ENCODE measurements around the gene CREB3L2. TPM values are rescaled to one million over a fixed set of nuclear protein-coding genes. Genes with fewer than 3 reads are reported as not detected.

Gene CREB3L2
- total and polyA plus RNA-seq, 2 donors (not counting 1 experiment from before 2014, with no cell fraction given), result 13.8 to 25.1 TPM

GRCh38 chr7:137923380-137923779 lies 78.5 kb downstream of the CREB3L2 start:
- POLR2A ChIA-PET, result no interaction called here
- Histone ChIP-seq H4K20me1 (ENCODE audit: control insufficient read depth, insufficient read depth, low read length, poor library complexity, severe bottlenecking) (peaks cover 4% of the 10 kb centered on the region), H3K4me3 (ENCODE audit: control extremely low read depth in 1 of 5, extremely low read depth in 1 of 5, insufficient read depth in 1 of 5, low read depth in 2 of 5, low read length in 4 of 5) (no peak overlapping the region), H3K79me2 (ENCODE audit: control insufficient read depth, insufficient read depth, low read length) (peaks cover 25% of the 10 kb centered on the region), H2AFZ (ENCODE audit: insufficient read depth, low read depth, low read length, poor library complexity, severe bottlenecking) (no peak overlapping the region), H3K9ac (ENCODE audit: low read length) (no peak overlapping the region), H3K36me3 (replicated peaks in 1 of 2; ENCODE audit: control extremely low read depth in 1 of 2, control insufficient read depth in 1 of 2, extremely low read depth in 1 of 2, insufficient read depth in 2 of 2, low read length in 1 of 2) (peaks cover 7 to 21% of the 10 kb centered on the region in 2 experiments), H3K27ac (ENCODE audit: low read length in 2 of 2) (no peak overlapping the region), H3K4me2 (replicated peaks; ENCODE audit: low read depth, low read length, poor library complexity, severe bottlenecking) (no peak overlapping the region), H3K9me3 (ENCODE audit: control extremely low read depth in 1 of 3, control insufficient read depth in 2 of 3, insufficient read depth in 1 of 3, low read length in 2 of 3) (peaks cover 0 to 3% (median 0%) of the 10 kb centered on the region in 3 donors), H3K4me1 (ENCODE audit: control insufficient read depth in 2 of 2, insufficient read depth in 2 of 2, low read length in 2 of 2) (no peaks in the 10 kb centered on the region), H3K27me3 (replicated peaks in 1 of 4; ENCODE audit: control extremely low read depth in 1 of 4, control insufficient read depth in 3 of 4, insufficient read depth in 4 of 4, low read length in 3 of 4) (no peaks in the 10 kb centered on the region)
- Mint-ChIP-seq H3K27me3 (no peaks in the 10 kb centered on the region), H3K4me1 (no peaks in the 10 kb centered on the region), H3K4me3 (no peak overlapping the region), H3K27ac (no peak overlapping the region), H3K9me3 (ENCODE audit: insufficient read depth) (no peaks in the 10 kb centered on the region)
- ATAC-seq (ENCODE audit: low read depth) (no peak), DNase-seq (no peak)
- WGBS (ENCODE audit: insufficient coverage), result 88% methylated on average over 5 of the region's 5 CpGs
- CTCF ChIA-PET, result interaction anchor here (1.0 kb wide), 1 partner anchor 18 kb away, joined by 4 read pairs; no protein-coding TSS in a partner anchor
- TF ChIP-seq CTCF (IDR thresholded peaks at IDR 0.05) (no peak), EZH2 (IDR thresholded peaks at IDR 0.05; ENCODE audit: borderline replicate concordance, insufficient read depth, low read depth, low read length, poor library complexity, severe bottlenecking) (no peak)
- intact Hi-C loops (cut with micrococcal nuclease), result no loop called here

- Histone ChIP-seq H3K4me1 (ENCODE audit: control insufficient read depth in 2 of 2, insufficient read depth in 2 of 2, low read length in 2 of 2) (no peaks in the 10 kb centered on the region), H3K27ac (ENCODE audit: low read length in 2 of 2) (no peak overlapping the region), H3K27me3 (replicated peaks in 1 of 4; ENCODE audit: control extremely low read depth in 1 of 4, control insufficient read depth in 3 of 4, insufficient read depth in 4 of 4, low read length in 3 of 4) (no peaks in the 10 kb centered on the region), H3K4me2 (replicated peaks; ENCODE audit: low read depth, low read length, poor library complexity, severe bottlenecking) (no peak overlapping the region), H3K9me3 (ENCODE audit: control extremely low read depth in 1 of 3, control insufficient read depth in 2 of 3, insufficient read depth in 1 of 3, low read length in 2 of 3) (no peaks in the 10 kb centered on the region), H3K9ac (ENCODE audit: low read length) (no peak overlapping the region), H3K36me3 (replicated peaks in 1 of 2; ENCODE audit: control extremely low read depth in 1 of 2, control insufficient read depth in 1 of 2, extremely low read depth in 1 of 2, insufficient read depth in 2 of 2, low read length in 1 of 2) (peaks cover 6 to 12% of the 10 kb centered on the region in 2 experiments), H2AFZ (ENCODE audit: insufficient read depth, low read depth, low read length, poor library complexity, severe bottlenecking) (no peak overlapping the region), H3K4me3 (ENCODE audit: control extremely low read depth in 1 of 5, extremely low read depth in 1 of 5, insufficient read depth in 1 of 5, low read depth in 2 of 5, low read length in 4 of 5) (no peak overlapping the region), H3K79me2 (ENCODE audit: control insufficient read depth, insufficient read depth, low read length) (peaks cover 7% of the 10 kb centered on the region), H4K20me1 (ENCODE audit: control insufficient read depth, insufficient read depth, low read length, poor library complexity, severe bottlenecking) (peaks cover 4% of the 10 kb centered on the region)
- TF ChIP-seq CTCF (IDR thresholded peaks at IDR 0.05), result no peak
- no peak for TF ChIP-seq EZH2 (IDR thresholded peaks at IDR 0.05; ENCODE audit: borderline replicate concordance, insufficient read depth, low read depth, low read length, poor library complexity, severe bottlenecking)
- Mint-ChIP-seq H3K4me3 (no peak overlapping the region), H3K4me1 (peaks cover 10% of the 10 kb centered on the region), H3K27ac (no peak overlapping the region), H3K27me3 (no peaks in the 10 kb centered on the region), H3K9me3 (ENCODE audit: insufficient read depth) (no peaks in the 10 kb centered on the region)
- CTCF ChIA-PET, result interaction anchor here (1.5 kb wide), 1 partner anchor 16 kb away, joined by 8 read pairs; no protein-coding TSS in a partner anchor
- DNase-seq (no peak), ATAC-seq (ENCODE audit: low read depth) (no peak)
- POLR2A ChIA-PET, result no interaction called here
- intact Hi-C loops (cut with micrococcal nuclease), result no loop called here
- 67% methylated on average over 1 of the region's 6 CpGs for WGBS (ENCODE audit: insufficient coverage)
Measured at GRCh38 chr7:137920637-137921399, 81.1 kb downstream of the CREB3L2 start.

Measured in B cell (primary cell).